Trophoblast cell (in vitro differentiated cells and primary cell): ENCODE results near the gene SMCP.
A peak's percentile ranks its signal among the peaks of the same experiment; 100 is the strongest.

Source experiments
- DNase-seq, 2 donors: peaks; one replicate each; pipeline ENCODE4 v3.0.0-alpha.2; 2016
- H2AFZ ChIP-seq: 2 replicates; pipeline ENCODE4 v1.6.1; 2013; ENCODE audit warnings: low read length, moderate library complexity, mild to moderate bottlenecking; ENCODE audit not compliant: insufficient read depth, poor library complexity
- H2AK5ac ChIP-seq: 2 replicates; pipeline ENCODE4 v1.6.1; 2013; ENCODE audit warnings: mild to moderate bottlenecking, low read length
- H2BK120ac ChIP-seq: 2 replicates; pipeline ENCODE4 v1.6.1; 2013; ENCODE audit warnings: low read length, mild to moderate bottlenecking, moderate library complexity; ENCODE audit not compliant: insufficient read depth, poor library complexity
- H2BK12ac ChIP-seq: 2 replicates; pipeline ENCODE4 v1.6.1; 2013; ENCODE audit warnings: mild to moderate bottlenecking, low read length, moderate library complexity
- H2BK5ac ChIP-seq: 2 replicates; pipeline ENCODE4 v1.6.1; 2013; ENCODE audit warnings: low read length, low read depth, moderate library complexity, mild to moderate bottlenecking; ENCODE audit not compliant: poor library complexity
- H3K14ac ChIP-seq: 2 replicates; pipeline ENCODE4 v1.6.1; 2013; ENCODE audit warnings: mild to moderate bottlenecking, low read length
- H3K18ac ChIP-seq: 2 replicates; pipeline ENCODE4 v1.6.1; 2013; ENCODE audit warnings: mild to moderate bottlenecking, low read length
- H3K23ac ChIP-seq: 2 replicates; pipeline ENCODE4 v1.6.1; 2013; ENCODE audit warnings: low read length
- H3K27ac ChIP-seq: 2 replicates; pipeline ENCODE4 v1.5.1; 2013; ENCODE audit warnings: low read depth, mild to moderate bottlenecking, inconsistent platforms, low read length, moderate library complexity
- H3K27me3 ChIP-seq: 2 replicates; pipeline ENCODE4 v1.6.1; 2013; ENCODE audit warnings: inconsistent platforms, mild to moderate bottlenecking, low read length, moderate library complexity; ENCODE audit not compliant: insufficient read depth
- H3K36me3 ChIP-seq, 2 experiments: 1 replicate in 1 of 2; 2 replicates in 1 of 2; pipeline ENCODE4 v1.6.1; 2013; ENCODE audit warnings: low read length in 2 of 2, mild to moderate bottlenecking in 2 of 2, moderate library complexity in 1 of 2; ENCODE audit not compliant: insufficient read depth in 2 of 2, control insufficient read depth in 1 of 2
- H3K4ac ChIP-seq: 2 replicates; pipeline ENCODE4 v1.6.1; 2013; ENCODE audit warnings: low read depth, mild to moderate bottlenecking, low read length, moderate library complexity
- H3K4me1 ChIP-seq, 2 experiments: 1 replicate in 1 of 2; 2 replicates in 1 of 2; pipeline ENCODE4 v1.6.1; 2013; ENCODE audit warnings: low read length in 2 of 2, mild to moderate bottlenecking in 2 of 2, moderate library complexity in 1 of 2; ENCODE audit not compliant: insufficient read depth in 2 of 2, control insufficient read depth in 1 of 2
- H3K4me2 ChIP-seq: 2 replicates; pipeline ENCODE4 v1.6.1; 2013; ENCODE audit warnings: inconsistent platforms, mild to moderate bottlenecking, low read length, moderate library complexity
- H3K4me3 ChIP-seq: 2 replicates; pipeline ENCODE4 v1.5.1; 2013; ENCODE audit warnings: mild to moderate bottlenecking, low read depth, low read length, inconsistent platforms
- H3K79me1 ChIP-seq: one replicate; pipeline ENCODE4 v1.6.1; 2013; ENCODE audit warnings: low read length
- H3K79me2 ChIP-seq: 2 replicates; pipeline ENCODE4 v1.6.1; 2013; ENCODE audit warnings: low read length, mild to moderate bottlenecking; ENCODE audit not compliant: control insufficient read depth, insufficient read depth, poor library complexity
- H3K9ac ChIP-seq: 2 replicates; pipeline ENCODE4 v1.6.1; 2013; ENCODE audit warnings: mild to moderate bottlenecking, low read length
- H3K9me3 ChIP-seq: 2 replicates; pipeline ENCODE4 v1.6.1; 2013; ENCODE audit warnings: low read depth, mild to moderate bottlenecking, control low read depth, inconsistent platforms, low read length; ENCODE audit not compliant: insufficient read depth
- H4K12ac ChIP-seq: 2 replicates; pipeline ENCODE4 v1.6.1; 2013; ENCODE audit warnings: low read depth, mild to moderate bottlenecking, low read length, moderate library complexity
- H4K8ac ChIP-seq: 2 replicates; pipeline ENCODE4 v1.6.1; 2013; ENCODE audit warnings: low read depth, mild to moderate bottlenecking, low read length, moderate library complexity
- H4K91ac ChIP-seq: one replicate; pipeline ENCODE4 v1.6.1; 2013; ENCODE audit warnings: low read depth, mild to moderate bottlenecking, low read length, moderate library complexity
- WGBS: extraction: QIAGEN DNeasy Blood & Tissue Kit; methylation state at CpG from one replicate; pipeline ENCODE4 v1.1.7; 2013; ENCODE audit warnings: missing lambda C conversion rate; ENCODE audit not compliant: insufficient read length, insufficient coverage; ENCODE audit errors: extremely low coverage; 5-methylcytosine and 5-hydroxymethylcytosine counted together

SMCP gene

GRCh38 chr1:152912471-152912870 is 34.3 kb downstream of the SMCP start:
- Histone ChIP-seq H3K79me2 (no peaks in the 10 kb centered on the region), H3K4me3 (no peak overlapping the region), H3K4ac (no peak overlapping the region), H2BK120ac (no peak overlapping the region), H2AK5ac (no peak overlapping the region), H2BK12ac (no peak overlapping the region), H3K14ac (no peak overlapping the region), H3K36me3 (no peaks in the 10 kb centered on the region), H4K91ac (no peak overlapping the region), H2BK5ac (no peak overlapping the region), H2AFZ (no peak overlapping the region), H3K4me2 (no peak overlapping the region), H4K8ac (no peak overlapping the region), H3K9ac (no peak overlapping the region), H3K9me3 (peaks cover 13% of the 10 kb centered on the region), H3K27ac (no peak overlapping the region), H3K27me3 (no peaks in the 10 kb centered on the region), H3K4me1 (peaks cover 0 to 5% of the 10 kb centered on the region in 2 experiments), H3K79me1 (peaks cover 2% of the 10 kb centered on the region), H4K12ac (no peak overlapping the region), H3K23ac (no peak overlapping the region), H3K18ac (no peak overlapping the region)
- WGBS: no CpG with 5 or more reads among the region's 1 CpG
- DNase-seq: peak; percentile 75 to 88

GRCh38 chr1:152912900-152913299 is 34.8 kb downstream of the SMCP start:
- Histone ChIP-seq H3K14ac (no peak overlapping the region), H3K79me1 (no peaks in the 10 kb centered on the region), H3K9me3 (peaks cover 13% of the 10 kb centered on the region), H2AK5ac (no peak overlapping the region), H2BK120ac (no peak overlapping the region), H3K79me2 (no peaks in the 10 kb centered on the region), H3K4ac (no peak overlapping the region), H2AFZ (no peak overlapping the region), H2BK5ac (no peak overlapping the region), H4K91ac (no peak overlapping the region), H3K36me3 (no peaks in the 10 kb centered on the region), H3K18ac (no peak overlapping the region), H2BK12ac (no peak overlapping the region), H3K9ac (no peak overlapping the region), H4K8ac (no peak overlapping the region), H3K27me3 (no peaks in the 10 kb centered on the region), H3K4me3 (no peak overlapping the region), H3K27ac (no peak overlapping the region), H4K12ac (no peak overlapping the region), H3K23ac (no peak overlapping the region), H3K4me2 (no peak overlapping the region), H3K4me1 (peaks cover 0 to 5% of the 10 kb centered on the region in 2 experiments)
- peak; percentile 91 to 92 for DNase-seq
- no CpG with 5 or more reads among the region's 5 CpGs for WGBS

- H3K79me1 ChIP-seq: no peaks in the 10 kb centered on the region
- no peak overlapping the region for H3K18ac ChIP-seq
- no peak overlapping the region for H4K12ac ChIP-seq
- peak; percentile 39 to 42 for DNase-seq
- H3K4me1 ChIP-seq: peaks cover 0 to 3% of the 10 kb centered on the region in 2 experiments
- H3K27ac ChIP-seq: no peak overlapping the region
- H3K27me3 ChIP-seq: no peaks in the 10 kb centered on the region
- no peak overlapping the region for H2BK5ac ChIP-seq
- H4K91ac ChIP-seq: no peak overlapping the region
- H3K4me3 ChIP-seq: no peak overlapping the region
- no peaks in the 10 kb centered on the region for H3K36me3 ChIP-seq
- H2AFZ ChIP-seq: no peak overlapping the region
- no peaks in the 10 kb centered on the region for H3K9me3 ChIP-seq
- H2AK5ac ChIP-seq: no peak overlapping the region
- H3K4me2 ChIP-seq: no peak overlapping the region
- no peak overlapping the region for H3K14ac ChIP-seq
- H3K9ac ChIP-seq: no peak overlapping the region
- H3K79me2 ChIP-seq: no peaks in the 10 kb centered on the region
- no peak overlapping the region for H2BK12ac ChIP-seq
- H3K4ac ChIP-seq: no peak overlapping the region
- no peak overlapping the region for H3K23ac ChIP-seq
- no peak overlapping the region for H4K8ac ChIP-seq
- no peak overlapping the region for H2BK120ac ChIP-seq
- no CpG with 5 or more reads among the region's 3 CpGs for WGBS
Measured at GRCh38 chr1:152917794-152918193, 39.7 kb downstream of the SMCP start.

DNA sequence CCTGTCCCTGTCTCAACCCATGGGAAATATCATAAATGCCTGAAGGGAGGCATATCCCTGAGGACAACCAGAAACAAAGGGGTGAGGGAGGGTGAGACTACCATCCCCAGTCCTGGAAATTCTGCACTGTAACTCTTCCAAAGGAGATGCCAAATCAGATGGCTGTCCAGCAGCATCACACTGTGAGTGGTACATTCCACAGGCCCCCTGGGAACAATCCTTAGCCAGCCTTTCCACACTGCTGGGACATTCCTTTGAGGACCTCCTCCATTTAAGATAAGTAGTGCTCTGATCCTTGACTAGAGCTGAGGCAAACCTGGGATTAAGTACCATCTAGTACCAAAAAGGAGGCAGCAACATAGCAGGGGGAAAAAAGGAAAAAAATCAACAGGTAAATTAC is 40.9 kb downstream of the SMCP start:
- H2AK5ac ChIP-seq: no peak overlapping the region
- no peaks in the 10 kb centered on the region for H3K27me3 ChIP-seq
- no peak for DNase-seq
- H3K27ac ChIP-seq: no peak overlapping the region
- H3K36me3 ChIP-seq: no peaks in the 10 kb centered on the region
- H4K91ac ChIP-seq: no peak overlapping the region
- no peaks in the 10 kb centered on the region for H3K79me2 ChIP-seq
- H3K9me3 ChIP-seq: no peaks in the 10 kb centered on the region
- no peak overlapping the region for H3K4ac ChIP-seq
- no peak overlapping the region for H3K9ac ChIP-seq
- H2AFZ ChIP-seq: no peak overlapping the region
- H3K4me3 ChIP-seq: no peak overlapping the region
- peaks cover 0 to 3% of the 10 kb centered on the region in 2 experiments for H3K4me1 ChIP-seq
- H3K4me2 ChIP-seq: no peak overlapping the region
- H3K23ac ChIP-seq: no peak overlapping the region
- H3K79me1 ChIP-seq: no peaks in the 10 kb centered on the region
- H4K8ac ChIP-seq: no peak overlapping the region
- no peak overlapping the region for H2BK5ac ChIP-seq
- no peak overlapping the region for H2BK12ac ChIP-seq
- H3K14ac ChIP-seq: no peak overlapping the region
- no peak overlapping the region for H3K18ac ChIP-seq
- H4K12ac ChIP-seq: no peak overlapping the region
- H2BK120ac ChIP-seq: no peak overlapping the region
